HCEC 1CT (cell line): Measurements from ENCODE around the gene BCOR.

Source experiments
- DNase-seq: peaks from one replicate; pipeline ENCODE4 v3.0.0-alpha.2; 2017

Gene BCOR

DNA sequence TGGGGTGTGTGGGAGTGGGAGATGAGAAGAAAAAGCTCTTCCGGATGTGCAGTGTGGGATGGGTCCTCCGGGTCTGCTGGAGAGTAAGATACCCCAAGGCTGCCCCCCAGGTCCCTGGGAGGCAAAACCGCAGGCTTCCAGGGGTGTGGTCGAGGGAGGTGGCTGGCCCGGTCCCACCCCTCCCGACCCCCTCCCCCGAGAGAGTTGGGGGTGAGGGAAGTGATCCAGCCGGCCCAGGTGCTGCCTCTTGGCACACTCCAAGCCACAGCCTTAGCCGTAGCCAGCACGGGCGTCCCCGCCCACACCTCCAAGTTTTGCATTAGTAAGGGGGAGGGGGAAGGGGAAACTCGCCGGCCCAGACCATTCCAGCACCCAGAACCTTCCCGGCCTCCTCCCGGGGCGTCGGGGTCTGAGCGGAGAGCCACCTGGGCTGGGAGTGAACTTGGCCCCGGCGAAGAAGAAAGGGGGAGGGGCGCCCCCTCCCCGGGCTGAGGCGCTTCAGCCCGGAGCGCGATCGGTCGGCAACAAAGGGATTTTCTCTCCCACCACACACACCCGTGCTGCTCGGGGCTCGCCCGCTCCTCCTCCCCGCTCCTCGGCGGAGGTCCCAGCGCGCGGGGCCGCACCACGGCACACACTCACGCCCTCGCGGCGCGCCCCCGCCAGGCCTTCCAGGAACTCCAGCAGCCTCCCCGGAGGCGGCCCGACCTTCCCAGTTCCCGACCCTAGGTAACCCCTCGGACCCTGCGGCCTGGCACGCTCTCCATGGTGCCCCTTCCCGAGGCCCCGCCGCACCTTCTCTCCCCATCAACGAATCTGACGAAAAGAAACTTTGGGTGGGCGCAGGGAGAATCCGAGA, 14.4 kb downstream of the BCOR start:
- no peak for DNase-seq

- DNase-seq: no peak
Observed at GRCh38 chrX:40082447-40083119, 15.2 kb downstream of the BCOR start.

GRCh38 chrX:40081679-40082068, 16.1 kb downstream of the BCOR start:
- DNase-seq: no peak

GRCh38 chrX:40080894-40081678, 16.7 kb downstream of the BCOR start:
- no peak for DNase-seq

GRCh38 chrX:40079572-40079971, 18.2 kb downstream of the BCOR start:
- no peak for DNase-seq

DNA sequence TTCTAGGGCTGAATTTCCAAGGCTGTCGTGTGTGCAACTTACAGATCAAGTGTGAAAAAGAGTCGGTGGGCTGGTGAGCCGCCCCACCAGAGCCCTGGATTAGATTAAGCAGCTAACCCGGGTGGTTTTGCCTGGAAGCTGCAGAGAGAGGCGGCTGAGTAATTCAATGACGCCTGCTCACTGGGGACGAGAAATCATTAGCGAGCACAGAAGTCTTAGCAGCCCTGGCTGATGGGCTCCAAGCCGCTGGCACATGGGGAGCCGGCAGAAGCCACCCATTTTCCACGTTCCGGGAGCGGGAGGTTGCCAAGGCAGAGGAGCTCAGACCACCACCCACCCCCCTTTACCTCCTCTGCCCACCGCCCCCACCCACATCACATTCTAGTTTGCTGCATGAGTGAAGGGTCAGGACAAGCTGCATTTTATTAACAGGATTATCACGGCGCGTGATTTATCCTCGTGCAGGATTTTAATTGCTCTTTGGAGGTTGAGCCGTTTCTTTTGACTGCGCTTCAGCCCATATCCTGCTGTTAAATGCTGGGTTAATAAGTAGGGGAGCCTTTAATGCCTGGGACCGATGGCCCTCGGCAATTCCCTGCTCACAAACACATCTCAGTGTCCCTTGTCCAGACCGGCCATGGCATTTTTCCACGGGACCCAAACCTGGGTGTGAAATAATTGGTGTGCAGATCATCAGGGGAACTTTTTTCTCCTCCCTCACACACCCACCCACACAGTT, 19.1 kb downstream of the BCOR start:
- DNase-seq: no peak

DNA sequence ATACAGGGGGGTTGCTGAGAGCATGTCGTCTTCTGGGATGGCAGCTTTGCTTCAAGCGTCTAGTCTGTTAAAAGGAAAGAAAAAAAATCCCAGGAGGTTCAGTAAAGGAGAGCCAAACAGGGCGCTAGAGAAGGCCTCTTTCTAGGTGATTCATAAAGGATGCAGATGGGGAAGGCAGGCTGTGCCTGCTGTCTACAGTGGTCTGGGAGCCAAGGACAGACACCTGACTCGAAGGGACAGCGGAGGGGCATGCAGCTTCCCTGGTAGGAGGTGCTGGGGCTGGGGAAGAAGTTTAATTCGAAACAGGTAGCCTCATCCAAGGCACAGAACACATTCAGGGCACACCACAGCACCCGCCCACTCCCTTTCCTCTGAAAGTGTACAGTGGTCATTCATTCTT, 19.9 kb downstream of the BCOR start:
- DNase-seq: no peak

GRCh38 chrX:40076750-40077575, 20.8 kb downstream of the BCOR start:
- DNase-seq: no peak

DNA sequence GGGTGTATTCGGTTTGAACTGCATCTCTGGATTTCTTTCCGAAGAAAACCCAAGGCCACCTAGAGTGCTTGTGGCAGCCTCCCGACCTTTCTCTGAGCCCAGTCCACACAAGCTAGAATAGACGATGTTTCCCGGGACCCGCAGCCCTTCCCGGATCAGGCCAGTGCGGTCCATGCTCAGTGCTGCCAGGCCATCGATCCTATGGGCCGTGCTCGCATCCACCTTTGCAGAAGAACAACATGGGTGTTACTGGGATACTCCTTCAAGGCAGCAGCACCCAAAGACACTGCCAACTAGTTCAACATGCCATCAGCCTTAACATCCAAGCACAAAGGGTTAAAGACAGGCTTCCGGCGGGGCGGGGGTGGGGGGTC, 22.8 kb downstream of the BCOR start:
- DNase-seq: no peak

DNA sequence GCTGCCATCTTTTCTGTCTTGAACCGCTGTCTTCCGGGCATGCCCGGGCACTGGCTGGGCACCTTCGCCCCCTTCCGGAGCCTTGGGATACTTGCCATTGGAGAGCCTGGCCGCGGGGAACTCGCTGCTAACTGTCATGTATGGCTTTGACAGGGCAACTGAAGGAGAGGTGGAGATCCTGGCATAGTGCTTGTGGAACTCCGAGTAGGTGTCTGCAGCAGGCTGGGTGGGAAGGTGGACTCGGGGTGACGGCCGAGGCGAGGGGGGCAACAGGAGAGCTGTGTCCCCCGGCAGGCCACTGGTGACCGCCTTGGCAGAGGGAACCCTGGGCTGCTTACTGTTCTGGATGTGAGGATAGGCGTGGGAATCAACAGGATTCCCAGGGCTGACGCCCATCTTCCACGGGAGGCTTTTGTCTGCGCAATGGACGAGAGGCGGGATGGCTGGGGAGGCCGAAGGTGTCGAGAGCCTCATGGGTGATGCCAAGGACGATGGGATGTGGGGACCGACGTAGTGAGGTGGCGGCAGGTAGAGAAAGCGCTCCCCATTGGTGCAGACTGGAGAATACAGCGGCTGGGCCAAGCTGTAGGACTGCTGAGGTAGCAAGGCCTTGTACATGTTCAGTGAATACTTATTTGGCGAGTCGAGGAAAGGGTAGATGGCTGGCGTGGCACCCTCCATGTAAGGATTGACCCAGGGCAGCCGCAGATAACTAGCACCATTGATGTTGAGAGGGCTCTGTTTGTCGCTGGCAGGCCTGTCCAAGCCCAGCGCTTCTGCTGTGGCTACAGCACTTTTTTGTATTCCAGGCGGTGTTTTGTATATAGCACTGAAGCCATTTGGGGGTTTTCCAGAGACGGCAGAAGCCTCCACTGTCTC, 23.4 kb downstream of the BCOR start:
- no peak for DNase-seq

GRCh38 chrX:40073439-40074054, 24.2 kb downstream of the BCOR start:
- DNase-seq: no peak

DNA sequence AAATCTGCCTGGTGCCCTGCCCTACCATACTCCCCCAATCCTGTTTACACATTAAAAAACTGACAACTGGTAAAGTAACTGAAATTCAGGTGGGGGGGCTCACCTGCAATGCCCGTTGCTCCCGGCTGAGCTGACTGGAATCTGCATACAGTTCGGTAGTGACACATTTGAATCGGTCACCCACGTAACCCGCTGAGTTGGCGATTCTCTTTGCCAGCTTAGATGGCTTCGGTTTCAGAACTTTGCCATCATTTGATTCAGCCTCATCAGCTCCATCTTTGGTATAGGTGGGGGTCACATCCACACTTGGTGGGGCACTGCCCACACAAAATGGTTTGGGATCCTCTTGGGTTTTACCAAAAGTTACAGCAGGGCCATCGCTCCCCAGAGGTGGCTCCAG, 25.5 kb downstream of the BCOR start:
- DNase-seq: no peak

DNA sequence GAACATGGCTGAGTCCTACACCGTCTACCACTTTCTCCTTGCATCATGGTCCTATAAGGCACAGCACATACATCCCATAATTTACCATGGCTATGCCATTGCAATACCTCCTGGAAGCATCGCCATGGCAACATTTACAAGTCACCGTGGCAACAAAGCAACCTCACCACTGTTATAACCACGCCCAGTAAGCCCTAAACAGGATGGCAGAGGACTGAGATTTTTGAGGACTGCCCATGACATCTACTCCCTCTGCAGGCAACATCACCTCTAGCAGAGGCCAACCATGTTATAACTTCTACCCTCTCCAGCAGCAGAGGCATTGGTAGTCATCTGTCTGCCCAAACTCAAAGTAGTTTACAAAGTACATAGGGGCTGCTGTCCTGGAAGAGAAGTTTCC, 29.7 kb downstream of the BCOR start:
- DNase-seq: no peak

DNA sequence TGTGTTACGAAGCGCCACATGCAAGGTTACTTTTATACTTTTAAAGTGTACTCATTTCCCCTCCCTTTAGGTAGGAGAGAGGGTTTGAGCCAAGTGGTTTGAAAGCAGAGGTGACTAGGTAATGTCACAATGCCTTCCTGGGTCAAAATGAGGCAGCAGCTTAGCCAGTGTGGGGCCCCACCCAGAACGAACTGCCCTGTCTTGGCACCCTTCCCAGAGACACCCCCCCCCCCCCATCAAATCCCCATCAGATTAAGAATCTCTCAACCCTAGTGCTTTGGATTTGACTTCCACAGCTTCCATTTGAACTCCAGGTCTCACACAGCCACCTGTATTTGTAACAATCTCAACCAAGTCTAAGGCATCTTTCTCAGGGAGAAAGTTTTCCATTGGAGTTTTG, 31.1 kb downstream of the BCOR start:
- no peak for DNase-seq

GRCh38 chrX:40065296-40066046, 32.3 kb downstream of the BCOR start:
- DNase-seq: no peak

DNA sequence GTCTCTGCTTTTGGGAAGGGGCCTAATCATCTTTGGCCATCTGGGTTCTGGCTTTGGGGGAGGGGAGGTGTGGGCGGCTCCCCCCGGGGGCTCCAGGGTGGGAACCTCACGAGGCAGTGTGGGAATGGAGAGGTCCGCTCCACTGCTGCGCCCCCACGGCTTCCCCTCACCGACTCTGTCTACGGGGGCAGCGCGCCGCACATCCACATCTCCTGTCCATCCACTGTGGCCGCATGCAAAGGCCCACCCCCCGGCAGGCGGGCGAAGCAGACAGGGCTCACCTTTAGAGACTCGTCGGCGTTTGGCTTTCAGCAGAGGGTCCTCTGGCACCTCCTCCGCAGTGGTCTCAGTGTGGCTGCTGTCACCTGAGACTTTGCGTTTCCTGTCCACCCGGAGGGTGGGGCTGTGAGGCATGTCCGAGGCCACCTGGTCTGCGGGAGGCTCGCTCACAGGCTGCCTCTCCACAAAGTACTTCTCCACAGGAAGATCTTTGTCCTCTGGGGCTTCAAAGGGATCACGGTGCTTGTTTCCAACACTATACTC, 33.6 kb downstream of the BCOR start:
- no peak for DNase-seq

DNA sequence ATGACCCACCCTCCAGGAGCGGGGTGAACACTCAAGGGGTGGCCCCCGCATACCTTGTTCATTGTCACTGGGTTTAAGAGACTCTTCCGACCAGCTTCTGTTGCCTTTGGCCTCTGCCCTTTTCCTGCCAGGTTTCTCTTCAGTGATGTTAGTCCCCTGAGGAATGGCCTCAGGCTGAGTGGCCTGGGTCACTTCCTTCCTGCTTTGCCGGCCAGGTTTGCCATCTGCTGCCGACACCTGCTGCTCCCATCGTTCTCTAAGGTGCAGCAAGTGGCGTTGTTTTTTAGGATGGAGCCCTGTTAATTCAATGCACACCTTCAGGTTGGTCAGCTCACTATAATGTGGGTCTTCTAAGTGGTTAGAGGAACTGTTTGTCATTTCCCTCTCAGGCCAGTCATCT, 34.2 kb downstream of the BCOR start:
- DNase-seq: no peak

- DNase-seq: no peak
Observed at GRCh38 chrX:40062525-40063155, 35.1 kb downstream of the BCOR start.
